GM19238 (cell line): ENCODE data around the gene TSSK3.

Source experiments
- DNase-seq: peaks from one replicate; pipeline ENCODE4 v3.0.0; 2011; ENCODE audit warnings: low spot score; ENCODE audit not compliant: insufficient read length

The TSSK3 gene

DNA sequence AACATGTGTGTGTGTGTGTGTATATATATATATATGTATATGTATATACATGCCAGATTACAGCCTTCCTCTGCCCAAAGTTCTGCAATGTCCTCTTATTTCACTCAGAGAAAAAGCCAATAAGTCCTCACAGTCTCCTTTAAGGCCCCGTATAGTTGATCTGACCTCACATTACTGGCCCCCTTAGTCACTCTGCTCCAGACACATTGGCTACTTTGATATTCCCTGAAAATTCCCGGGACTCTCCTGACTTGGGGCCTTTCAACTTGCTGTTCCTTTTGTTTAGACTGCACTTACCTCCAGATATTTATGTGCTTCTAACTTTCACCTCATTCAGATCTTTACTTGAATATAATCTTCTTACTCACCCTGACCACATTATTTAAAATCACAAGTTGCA lies 36.1 kb downstream of the TSSK3 start:
- DNase-seq, result no peak

DNA sequence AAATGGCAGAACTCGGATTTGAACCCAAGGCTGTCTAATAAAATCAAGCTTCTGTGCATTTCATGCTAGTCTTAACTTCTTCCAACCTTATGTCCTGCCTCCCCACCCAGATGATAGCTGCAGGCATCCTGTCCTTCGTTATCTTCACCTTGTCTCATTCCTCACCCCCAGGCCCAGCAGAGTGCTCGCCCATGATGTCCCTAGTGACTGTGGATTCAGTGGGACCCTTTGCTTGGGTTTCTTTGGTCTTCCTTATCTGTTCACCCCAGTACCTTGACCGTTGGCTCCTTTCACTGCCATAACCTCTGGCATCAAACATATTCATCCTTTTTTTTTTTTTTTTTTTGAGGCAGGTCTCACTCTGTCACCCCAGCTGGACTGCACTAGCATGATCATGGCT lies 37.5 kb downstream of the TSSK3 start:
- DNase-seq, result no peak

GRCh38 chr1:32400876-32401631 lies 38.7 kb downstream of the TSSK3 start:
- DNase-seq, result peak; percentile 70

- no peak for DNase-seq
Measured at GRCh38 chr1:32404946-32405345, 42.6 kb downstream of the TSSK3 start.

GRCh38 chr1:32405672-32406467 lies 43.5 kb downstream of the TSSK3 start:
- no peak for DNase-seq

DNA sequence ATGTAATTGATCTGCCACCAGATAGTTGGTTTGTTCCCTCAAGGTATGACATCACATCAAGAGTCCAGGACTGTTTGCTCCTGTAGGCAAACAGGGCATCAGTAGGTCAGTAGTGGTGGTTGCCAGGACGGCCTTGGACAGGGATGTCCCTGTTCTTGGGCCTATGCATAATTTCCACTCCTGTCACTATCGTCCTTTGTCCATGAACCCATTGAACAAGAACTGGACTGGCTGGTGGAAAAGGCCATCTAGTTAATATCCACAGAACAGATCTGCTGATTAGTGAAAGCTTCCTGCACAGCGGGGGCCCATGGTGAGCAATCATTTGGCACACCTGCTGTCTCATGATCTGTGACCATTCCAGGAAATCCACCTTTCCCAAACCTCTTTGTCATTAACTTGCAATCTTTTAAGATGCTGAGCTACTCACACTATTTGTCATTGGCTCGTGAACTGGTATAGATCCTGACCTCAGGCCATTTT lies 44.3 kb downstream of the TSSK3 start:
- no peak for DNase-seq

DNA sequence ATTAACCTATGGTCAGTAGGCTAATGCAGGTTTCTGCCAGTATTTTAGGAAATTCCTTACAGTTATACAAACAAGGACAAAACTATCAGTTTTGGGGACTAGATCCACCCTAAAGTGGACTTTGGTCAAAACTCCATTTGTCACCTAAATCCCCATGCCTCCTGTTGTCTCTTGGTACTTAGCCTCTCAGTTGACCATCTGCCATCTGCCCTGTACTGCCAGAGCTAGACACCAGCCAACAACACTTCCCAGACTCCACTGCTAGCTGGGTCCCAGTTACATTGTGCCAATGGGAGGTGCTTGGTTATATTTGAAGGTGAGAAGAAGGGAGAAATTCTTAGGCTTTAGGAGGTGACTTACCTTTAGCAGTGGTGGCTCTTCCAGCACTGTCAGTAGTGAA lies 48.9 kb downstream of the TSSK3 start:
- DNase-seq, result no peak

DNA sequence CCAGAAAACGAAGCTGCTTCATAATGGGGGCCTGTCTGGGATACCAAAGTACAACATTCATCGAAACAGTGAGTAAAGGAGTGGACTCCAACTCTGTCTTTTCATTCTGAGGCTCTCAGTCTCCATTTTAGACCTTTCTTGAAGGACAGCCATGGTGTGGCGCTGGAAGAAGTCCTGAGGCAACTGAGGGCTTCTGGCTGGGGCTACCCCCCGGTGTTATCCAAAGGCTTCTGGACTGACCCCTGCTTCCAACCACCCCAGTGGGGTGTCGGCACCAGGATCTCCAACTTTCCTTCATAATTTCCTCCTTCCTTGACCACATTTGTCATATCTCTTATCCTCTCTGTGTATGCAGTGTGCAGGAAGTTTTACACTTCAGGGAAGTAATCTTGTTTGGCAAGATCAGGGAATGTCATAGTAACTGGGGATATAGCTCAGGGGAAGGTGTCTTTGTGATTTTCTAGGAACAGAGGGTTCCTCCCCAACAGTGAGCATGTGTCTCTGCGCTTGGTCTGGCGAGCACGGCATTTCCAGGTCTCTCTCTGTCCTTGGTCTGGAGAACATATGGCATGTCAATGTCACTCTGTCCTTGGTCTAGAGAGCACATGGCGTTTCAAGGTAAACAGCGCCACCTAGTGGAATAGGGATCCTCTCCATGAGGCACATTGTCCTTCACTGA lies 51.3 kb downstream of the TSSK3 start:
- peak; percentile 35 for DNase-seq
